GM18909 (cell line): ENCODE data around the gene PRR19.

ENCODE experiments used
- ATAC-seq: cut with Tn5 transposase; IDR thresholded peaks from one replicate; pipeline ENCODE4 v1.9.1; 2021; ENCODE audit warnings: mild to moderate bottlenecking; ENCODE audit not compliant: unreplicated experiment, poor library complexity

Gene PRR19

DNA sequence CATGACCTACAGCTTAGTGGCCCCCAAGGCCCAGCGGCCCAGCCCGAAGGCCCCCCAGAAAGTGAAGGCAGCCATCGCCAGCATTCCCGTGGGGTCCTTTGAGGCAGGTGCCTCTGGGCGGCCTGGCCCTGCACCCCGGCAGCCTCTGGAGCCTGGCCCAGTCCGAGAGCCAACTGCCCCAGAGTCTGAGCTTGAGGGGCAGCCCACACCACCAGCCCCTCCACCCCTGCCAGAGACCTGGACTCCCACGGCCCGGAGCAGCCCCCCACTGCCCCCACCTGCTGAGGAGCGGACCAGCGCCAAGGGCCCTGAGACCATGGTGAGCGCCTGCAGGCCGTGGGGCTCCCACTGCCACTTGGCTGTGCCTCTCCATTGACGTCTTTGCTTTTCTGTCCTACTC is 9.0 kb upstream of the PRR19 start:
- no peak for ATAC-seq

DNA sequence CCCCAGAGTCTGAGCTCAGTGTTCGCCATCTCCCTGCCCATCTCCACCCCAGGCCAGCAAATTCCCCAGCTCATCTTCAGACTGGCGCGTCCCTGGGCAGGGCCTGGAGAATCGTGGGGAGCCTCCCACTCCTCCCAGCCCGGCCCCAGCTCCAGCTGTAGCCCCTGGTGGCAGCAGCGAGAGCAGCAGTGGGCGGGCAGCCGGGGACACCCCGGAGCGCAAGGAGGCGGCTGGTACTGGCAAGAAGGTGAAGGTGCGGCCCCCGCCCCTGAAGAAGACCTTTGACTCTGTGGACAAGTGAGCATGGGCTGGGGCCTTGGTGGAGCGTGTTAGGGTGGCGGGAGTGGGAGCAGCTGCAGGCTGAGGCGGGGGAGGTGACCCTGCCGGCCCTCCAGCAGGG is 8.4 kb upstream of the PRR19 start:
- ATAC-seq = no peak

DNA sequence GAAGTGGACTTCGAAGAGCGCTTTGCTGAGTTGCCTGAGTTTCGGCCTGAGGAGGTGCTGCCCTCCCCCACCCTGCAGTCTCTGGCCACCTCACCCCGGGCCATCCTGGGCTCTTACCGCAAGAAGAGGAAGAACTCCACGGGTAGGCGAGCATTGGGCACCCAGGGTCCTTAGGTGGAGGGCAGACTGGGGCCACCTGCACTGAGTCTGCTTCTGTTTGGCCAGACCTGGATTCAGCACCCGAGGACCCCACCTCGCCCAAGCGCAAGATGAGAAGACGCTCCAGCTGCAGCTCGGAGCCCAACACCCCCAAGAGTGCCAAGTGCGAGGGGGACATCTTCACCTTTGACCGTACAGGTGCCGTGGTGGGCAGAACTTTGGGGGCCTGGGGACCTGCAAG is 8.0 kb upstream of the PRR19 start:
- ATAC-seq = no peak

DNA sequence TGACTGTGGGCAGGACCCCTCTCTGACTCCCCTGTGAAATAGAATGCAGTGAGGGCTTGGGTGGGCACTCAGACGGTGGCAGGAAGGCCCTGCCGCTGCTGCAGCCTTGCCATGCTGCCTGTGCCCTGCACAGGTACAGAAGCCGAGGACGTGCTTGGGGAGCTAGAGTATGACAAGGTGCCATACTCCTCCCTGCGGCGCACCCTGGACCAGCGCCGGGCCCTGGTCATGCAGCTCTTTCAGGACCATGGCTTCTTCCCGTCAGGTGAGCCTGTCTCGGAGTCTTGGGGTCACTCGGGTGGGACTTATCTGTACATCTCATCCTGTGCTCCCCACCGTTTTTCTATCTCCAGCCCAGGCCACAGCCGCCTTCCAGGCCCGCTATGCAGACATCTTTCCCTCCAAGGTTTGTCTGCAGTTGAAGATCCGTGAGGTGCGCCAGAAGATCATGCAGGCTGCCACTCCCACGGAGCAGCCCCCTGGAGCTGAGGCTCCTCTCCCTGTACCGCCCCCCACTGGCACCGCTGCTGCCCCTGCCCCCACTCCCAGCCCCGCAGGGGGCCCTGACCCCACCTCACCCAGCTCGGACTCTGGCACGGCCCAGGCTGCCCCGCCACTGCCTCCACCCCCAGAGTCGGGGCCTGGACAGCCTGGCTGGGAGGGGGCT is 7.3 kb upstream of the PRR19 start:
- ATAC-seq = no peak

DNA sequence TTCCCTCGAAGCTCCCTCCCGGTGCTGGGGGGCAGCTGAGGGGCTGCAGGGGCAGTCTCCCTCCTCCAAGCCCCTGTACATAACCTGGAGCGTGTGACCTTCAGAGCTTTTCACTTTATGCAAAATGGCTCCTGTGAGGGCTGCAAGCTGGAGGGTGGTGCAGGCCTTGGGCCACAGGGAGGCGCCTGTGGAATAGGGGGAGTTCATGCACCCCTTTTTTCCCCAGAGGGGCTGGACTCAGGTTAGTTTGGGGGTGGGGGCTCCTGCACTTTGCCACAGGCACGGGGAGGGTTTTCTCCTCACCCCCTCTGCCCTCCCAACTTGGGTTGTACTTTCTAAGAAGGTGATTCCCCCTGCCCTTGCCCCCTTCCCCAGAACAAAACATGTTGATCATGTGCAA is 6.6 kb upstream of the PRR19 start:
- ATAC-seq = no peak

DNA sequence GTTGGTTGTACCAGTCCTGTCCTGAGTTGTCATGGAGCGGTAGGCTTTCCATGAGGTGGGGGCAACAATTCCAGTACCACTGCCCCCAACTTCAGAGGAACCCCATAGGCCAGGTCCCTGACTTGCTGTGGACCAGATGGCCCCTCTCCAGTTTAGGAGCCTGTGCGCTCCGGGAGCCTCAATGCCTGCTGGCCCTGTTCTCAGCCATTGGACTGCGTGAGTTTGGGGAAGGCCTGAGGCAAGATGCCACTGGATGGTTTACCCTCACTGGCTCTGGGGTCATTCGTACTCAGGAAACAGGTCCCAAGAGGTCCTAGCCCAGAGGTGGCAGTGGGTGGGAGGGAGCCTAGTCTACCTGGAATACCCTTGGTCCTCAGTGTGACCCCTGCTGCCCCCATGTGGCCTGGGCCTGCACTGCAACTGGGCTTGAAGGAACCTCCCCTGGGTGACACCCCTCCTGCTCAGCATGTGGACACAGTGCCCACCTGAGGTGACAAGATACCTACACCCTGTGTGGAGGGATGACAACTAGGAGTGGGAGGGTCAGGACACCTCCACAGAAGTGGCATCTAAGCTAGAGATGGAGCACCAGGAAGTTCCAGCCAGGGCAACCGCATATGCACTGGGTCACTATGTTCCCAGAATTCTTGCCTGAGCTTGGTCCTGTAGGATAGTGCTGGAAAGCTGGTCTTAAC is 6.0 kb upstream of the PRR19 start:
- ATAC-seq = peak; percentile 65

- no peak for ATAC-seq
Measured at GRCh38 chr19:42297039-42297438, 4.9 kb upstream of the PRR19 start.

- ATAC-seq = no peak
Measured at GRCh38 chr19:42303101-42303464, 1.2 kb downstream of the PRR19 start.

DNA sequence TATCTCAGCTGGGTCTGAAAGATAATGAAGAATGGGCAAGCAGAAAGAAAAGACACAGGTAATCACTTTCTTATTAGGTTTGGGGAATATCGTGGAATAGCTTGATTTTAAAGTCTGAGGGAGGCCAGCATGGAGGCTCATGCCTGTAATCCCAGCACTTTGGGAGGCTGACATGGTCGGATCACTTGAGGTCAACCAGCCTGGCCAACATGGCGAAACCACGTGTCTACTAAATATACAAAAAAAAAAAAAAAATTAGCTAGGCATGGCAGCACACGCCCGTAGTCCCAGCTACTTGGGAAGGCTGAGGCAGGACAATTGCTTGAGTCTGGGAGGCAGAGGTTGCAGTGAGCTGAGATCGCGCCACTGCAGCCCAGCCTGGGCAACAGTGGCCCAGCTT is 1.9 kb downstream of the PRR19 start:
- ATAC-seq = no peak

DNA sequence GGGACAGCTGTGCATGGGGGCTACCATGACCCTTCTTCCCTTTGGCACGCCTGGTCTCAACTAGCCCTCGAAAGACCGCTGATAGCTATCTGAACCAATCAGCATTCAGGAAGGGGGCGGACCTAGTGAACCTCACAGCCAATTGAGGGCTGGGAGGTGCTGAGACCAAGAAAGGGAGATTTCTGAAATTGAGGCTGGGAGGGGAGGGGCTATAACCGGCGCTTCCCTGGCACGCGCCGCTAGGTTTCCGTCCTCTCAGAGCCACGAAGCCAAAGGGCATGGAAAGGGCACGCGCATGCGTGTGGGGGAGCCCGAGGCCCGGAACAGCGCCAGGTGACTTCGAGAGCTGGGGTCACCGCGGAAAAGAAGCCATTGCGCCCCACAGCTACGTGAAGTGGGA is 4.7 kb downstream of the PRR19 start:
- no peak for ATAC-seq

DNA sequence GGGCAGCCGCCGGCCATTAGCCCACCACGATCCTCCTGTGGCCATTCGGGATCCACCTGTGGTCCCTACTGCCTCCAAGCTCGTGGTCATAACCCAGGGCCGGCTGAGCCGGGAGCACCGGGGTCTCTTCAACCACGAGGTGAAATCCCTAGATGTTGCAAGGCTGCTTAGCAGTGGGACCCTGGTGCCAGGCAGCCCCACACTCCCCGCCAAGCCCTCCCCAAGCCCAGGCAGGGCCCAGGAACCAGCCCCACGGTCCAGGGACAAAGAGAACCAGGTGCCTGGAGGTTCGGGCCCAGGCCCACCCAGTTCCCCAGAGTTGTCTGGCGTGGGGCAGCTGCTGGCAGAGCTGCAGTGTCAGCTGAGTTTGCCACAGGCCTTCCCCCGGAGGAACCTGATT is 7.8 kb downstream of the PRR19 start:
- no peak for ATAC-seq

DNA sequence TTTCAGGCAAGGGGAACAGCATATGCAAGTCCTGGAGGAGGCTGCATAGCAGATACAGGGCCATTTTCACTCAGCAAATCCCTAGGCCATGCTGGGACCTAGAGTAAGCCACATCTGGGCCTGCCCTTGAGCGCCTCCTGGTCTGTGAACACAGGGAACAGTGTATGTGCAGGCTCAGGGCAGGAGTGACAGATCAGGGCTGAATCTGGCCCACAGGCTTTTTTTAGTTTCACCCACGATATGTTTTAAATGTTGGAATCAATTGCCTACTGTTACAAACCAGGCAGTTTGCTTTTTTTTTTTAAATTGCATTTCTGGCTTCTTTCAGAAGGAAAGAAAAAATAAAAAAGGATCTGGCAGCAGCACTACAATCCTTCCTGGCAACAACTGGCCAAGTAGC is 9.7 kb downstream of the PRR19 start:
- ATAC-seq = no peak

- ATAC-seq = no peak
Measured at GRCh38 chr19:42312370-42312769, 10.4 kb downstream of the PRR19 start.

- ATAC-seq = no peak
Measured at GRCh38 chr19:42313096-42313839, 11.3 kb downstream of the PRR19 start, which contains the start of gene TMEM145. Gene TMEM145 (plus strand): TSS chr19:42313309. CDS start chr19:42313377, 68 bp downstream.

- ATAC-seq = no peak
Measured at GRCh38 chr19:42313840-42314755, 12.2 kb downstream of the PRR19 start.

- no peak for ATAC-seq
Measured at GRCh38 chr19:42315024-42315423, 13.1 kb downstream of the PRR19 start.

GRCh38 chr19:42316223-42317211 is 14.6 kb downstream of the PRR19 start:
- no peak for ATAC-seq

DNA sequence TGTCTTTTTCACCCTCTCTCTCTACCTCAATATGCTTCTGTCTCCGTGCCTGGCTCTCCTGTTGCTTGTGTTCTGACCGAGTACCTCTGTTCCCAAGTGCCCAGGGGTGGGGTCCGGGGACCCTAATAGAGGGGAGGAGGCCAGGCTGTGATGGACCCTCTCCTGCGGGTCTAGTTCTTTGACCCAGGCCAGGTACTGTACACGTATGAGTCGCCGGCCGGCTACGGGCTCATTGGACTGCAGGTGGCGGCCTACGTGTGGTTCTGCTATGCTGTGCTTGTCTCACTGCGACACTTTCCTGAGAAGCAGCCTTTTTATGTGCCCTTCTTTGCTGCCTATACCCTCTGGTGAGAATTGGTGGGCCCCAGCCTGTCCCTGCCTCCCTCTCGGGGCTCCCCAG is 15.6 kb downstream of the PRR19 start:
- ATAC-seq = no peak

DNA sequence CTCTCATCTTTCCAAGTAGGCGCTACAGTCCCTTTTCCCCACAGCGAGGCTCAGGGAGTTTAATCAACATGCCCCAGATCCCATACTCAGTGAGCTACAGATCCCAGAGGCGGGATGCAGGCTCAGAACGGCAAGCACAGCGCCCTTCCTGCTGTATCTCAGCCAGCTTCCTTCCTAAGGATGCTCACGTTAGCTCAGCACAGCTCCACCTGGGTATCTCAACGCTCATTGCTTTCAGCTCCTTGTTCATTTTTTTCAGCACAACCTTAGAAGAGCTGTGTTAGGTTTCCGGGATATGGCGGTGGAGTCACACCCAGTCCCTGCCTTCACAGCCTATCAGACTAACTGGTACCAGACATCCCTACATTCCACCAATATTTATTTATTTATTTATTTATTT is 20.4 kb downstream of the PRR19 start:
- ATAC-seq = no peak
